ENCODE results near the gene CES1. TPM values are rescaled to one million over a fixed set of nuclear protein-coding genes. Genes with fewer than 3 reads are reported as not detected.

CES1 gene
- total RNA-seq, 2 donors from 2014 or later, result 12.1 to 23.8 TPM

DNA sequence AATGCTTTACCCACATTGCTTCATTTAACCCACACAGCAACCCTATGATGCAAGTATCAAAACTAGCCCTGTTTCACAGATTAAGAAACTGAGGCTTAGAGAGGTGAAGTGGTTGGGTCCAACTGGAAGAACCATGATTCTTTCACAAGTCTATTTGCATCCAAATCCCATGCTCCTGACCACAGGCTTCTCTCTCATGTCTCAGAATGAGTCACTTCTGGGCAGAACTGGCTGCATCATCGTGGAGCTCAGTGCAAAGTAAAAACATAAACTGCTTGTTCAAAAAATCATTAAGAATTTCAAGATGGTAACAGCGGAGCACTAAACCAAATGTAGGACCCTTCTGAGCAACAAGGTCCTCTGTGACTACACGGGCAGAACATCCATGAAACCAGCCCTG lies 20.2 kb upstream of the CES1 start:
- Histone ChIP-seq H3K36me3 (no peaks in the 10 kb centered on the region), H3K4me1 (no peaks in the 10 kb centered on the region), H3K27me3 (no peaks in the 10 kb centered on the region), H3K4me3 (no peak overlapping the region), H3K9me3 (no peaks in the 10 kb centered on the region), H3K27ac (no peak overlapping the region)
- TF ChIP-seq CTCF (IDR thresholded peaks at IDR 0.05), result no peak
- no peak for DNase-seq (ENCODE audit: low spot score)

DNA sequence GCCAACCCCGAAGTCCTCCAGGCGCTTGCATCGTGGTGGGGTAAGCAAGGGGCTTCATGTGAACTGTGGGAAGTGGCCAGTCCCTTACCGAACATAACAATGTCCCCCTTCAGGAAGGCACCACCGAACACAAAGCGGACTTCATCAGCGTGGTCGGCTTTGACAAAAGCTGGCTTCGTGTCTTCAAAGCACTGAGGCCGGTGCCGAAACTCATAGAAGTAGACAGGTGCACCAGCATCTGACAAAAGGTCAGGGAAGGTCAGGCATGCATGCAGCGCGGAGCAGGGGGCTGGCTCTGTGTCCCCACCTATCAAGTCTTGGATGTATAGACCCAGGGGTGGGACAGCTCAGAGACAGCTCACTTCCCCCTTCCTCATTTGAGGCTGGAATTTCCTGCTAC lies 16.6 kb upstream of the CES1 start:
- no peaks in the 10 kb centered on the region for H3K27me3 ChIP-seq
- TF ChIP-seq CTCF (IDR thresholded peaks at IDR 0.05), result no peak
- no peaks in the 10 kb centered on the region for H3K9me3 ChIP-seq

DNA sequence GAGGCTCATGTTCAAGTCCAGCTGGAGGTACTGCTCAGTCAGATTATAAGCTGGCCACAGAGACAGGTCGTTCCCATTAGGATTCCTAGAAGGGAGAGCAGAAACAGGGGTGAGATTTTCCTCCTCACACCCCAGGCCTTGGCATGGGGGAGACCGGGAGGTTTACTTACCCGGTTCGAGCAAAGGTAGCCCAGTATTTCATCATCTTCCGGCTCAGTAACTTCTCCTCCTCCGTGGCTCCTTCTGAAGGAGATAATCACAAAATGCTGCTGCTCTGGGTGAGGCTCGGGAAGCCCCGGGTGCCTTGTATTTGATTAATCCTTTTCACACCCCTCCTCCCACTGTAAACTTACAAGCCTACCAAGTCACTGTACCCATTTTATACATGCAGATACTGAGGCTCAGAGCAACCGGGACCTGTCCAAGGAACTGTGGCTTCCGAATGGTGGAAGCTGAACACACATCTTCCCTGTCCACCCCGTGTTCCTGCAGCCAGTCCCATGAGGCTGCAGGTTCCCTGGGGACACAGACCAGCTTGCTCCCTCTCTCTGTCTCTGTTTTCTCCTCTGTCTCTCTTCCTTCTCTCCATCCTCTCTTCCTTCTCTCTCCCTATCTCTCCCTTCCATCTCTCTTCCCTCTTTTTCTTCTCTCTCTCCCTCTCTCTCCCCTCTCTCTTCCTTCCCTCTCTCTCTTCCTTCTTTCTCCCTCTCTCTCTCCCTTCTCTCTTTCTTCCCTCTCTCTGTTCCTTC lies 13.9 kb upstream of the CES1 start:
- Histone ChIP-seq H3K27me3 (no peaks in the 10 kb centered on the region), H3K4me1 (no peaks in the 10 kb centered on the region), H3K9me3 (no peaks in the 10 kb centered on the region), H3K4me3 (no peak overlapping the region), H3K27ac (no peak overlapping the region), H3K36me3 (no peaks in the 10 kb centered on the region)
- no peak for DNase-seq (ENCODE audit: low spot score)
- no peak for TF ChIP-seq CTCF (IDR thresholded peaks at IDR 0.05)

More for the DNA sequence above, 16.6 kb upstream of the CES1 start:
- Histone ChIP-seq H3K4me3 (no peak overlapping the region), H3K27ac (no peak overlapping the region), H3K36me3 (no peaks in the 10 kb centered on the region), H3K4me1 (no peaks in the 10 kb centered on the region)
- no peak for DNase-seq (ENCODE audit: low spot score)

GRCh38 chr16:55843105-55843395 lies 10.2 kb upstream of the CES1 start:
- no peaks in the 10 kb centered on the region for H3K4me1 ChIP-seq
- no peaks in the 10 kb centered on the region for H3K27me3 ChIP-seq
- no peak for DNase-seq (ENCODE audit: low spot score)
- no peaks in the 10 kb centered on the region for H3K36me3 ChIP-seq
- H3K27ac ChIP-seq, result no peak overlapping the region
- no peak for TF ChIP-seq CTCF (IDR thresholded peaks at IDR 0.05)
- H3K4me3 ChIP-seq, result no peak overlapping the region
- no peaks in the 10 kb centered on the region for H3K9me3 ChIP-seq

DNA sequence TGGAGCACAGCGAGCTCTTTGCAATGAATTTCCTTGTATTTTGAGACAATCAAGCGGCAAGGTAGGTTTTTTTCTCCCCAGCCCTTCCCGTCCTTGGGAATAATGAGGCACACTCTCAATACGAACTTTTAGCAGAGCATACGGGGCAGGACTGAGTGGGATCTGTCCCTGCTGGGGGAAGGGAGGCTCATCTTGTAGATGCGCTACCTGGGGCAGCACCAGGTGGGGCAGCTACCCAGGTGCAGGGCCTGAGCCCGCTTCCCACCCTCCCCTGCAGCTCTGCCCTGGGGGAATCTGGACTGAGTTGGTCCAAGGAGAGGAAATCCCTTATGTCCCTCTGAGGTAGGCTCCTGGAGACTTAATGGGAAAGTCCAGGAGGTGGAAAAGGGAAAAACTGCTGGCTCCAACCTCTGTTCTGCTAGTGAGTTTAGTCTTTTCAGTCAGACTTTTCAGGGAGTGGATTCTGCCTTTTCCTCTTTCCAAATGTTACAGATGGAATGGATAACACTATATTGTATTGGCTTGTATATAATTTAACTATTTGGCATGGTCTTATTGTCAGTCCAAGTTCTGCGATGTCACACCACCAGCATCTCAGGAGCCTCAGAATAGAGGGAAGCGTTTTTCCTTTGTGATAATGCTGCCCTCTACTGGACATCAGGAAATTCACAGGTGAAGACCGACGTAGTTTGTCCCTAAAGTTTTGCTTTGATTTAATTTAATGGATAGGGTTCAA lies 9.6 kb upstream of the CES1 start:
- Histone ChIP-seq H3K4me3 (no peak overlapping the region), H3K27ac (no peak overlapping the region), H3K27me3 (no peaks in the 10 kb centered on the region), H3K9me3 (no peaks in the 10 kb centered on the region), H3K36me3 (no peaks in the 10 kb centered on the region), H3K4me1 (no peaks in the 10 kb centered on the region)
- DNase-seq (ENCODE audit: low spot score), result no peak
- TF ChIP-seq CTCF (IDR thresholded peaks at IDR 0.05), result peak; percentile 64 to 84

Measured in right atrium auricular region (tissue), 2 donors.